Measurements from ENCODE around the gene HIP1. TPM values are rescaled to one million over a fixed set of nuclear protein-coding genes. Genes with fewer than 3 reads are reported as not detected.
"Not testable (repeated sequence)": the region's sequence is repeated elsewhere in the genome, so short reads cannot be mapped to it uniquely, and the experiment has no call there.

Gene HIP1
- total RNA-seq, 1 donor from 2014 or later: 12.5 TPM

DNA sequence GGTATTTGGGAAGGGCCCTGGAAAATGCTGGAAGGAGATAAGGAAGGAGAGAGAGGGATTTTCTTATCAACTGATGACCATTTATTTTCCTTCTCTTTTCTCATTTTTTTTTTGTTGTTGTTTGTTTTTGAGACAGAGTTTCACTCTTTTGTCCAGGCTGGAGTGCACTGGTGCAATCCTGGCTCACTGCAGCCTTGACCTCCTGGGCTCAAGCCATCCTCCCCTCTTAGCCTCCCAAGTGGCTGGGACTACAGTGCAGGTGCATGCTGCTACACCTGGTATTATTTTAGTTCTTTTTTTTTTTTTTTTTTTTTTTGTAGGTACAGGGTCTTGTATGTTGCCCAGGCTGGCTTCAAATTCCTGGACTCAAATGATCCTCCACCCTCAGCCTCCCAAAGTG lies 52.2 kb downstream of the HIP1 start:
- no peak overlapping the region for H3K27ac ChIP-seq (ENCODE audit: low read depth, low read length)
- H3K27me3 ChIP-seq (ENCODE audit: control insufficient read depth in 3 of 3, insufficient read depth in 3 of 3, low read length in 3 of 3): peaks cover 0 to 13% (median 0%) of the 10 kb centered on the region in 3 donors
- no peaks in the 10 kb centered on the region for H3K36me3 ChIP-seq (ENCODE audit: control insufficient read depth in 3 of 3, insufficient read depth in 3 of 3, low read length in 3 of 3)
- H3K9ac ChIP-seq (ENCODE audit: low read depth in 1 of 3, low read length in 3 of 3): no peak overlapping the region
- no peaks in the 10 kb centered on the region for H3K9me3 ChIP-seq (ENCODE audit: control insufficient read depth in 3 of 3, low read length in 3 of 3)
- peaks cover 0 to 6% (median 0%) of the 10 kb centered on the region in 3 donors for H3K4me1 ChIP-seq (ENCODE audit: control insufficient read depth in 3 of 3, insufficient read depth in 3 of 3, low read length in 3 of 3)
- H3K4me3 ChIP-seq (ENCODE audit: low read length in 3 of 3): no peak overlapping the region

DNA sequence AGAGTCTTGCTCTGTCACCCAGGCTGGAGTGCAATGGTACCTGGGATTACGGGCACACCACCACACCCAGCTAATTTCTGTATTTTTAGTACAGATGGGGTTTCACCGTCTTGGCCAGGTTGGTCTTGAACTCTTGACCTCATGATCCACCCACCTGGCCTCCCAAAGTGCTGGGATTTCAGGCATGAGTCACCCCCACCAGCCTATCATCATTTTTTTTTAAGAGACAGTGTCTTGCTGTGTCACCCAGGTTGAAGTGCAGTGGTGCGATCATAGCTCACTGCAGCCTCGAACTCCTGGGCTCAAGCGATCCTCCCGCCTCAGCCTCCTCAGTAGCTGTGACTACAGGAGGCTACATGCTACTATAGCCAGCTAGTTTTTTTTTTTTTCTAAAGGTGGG lies 56.7 kb downstream of the HIP1 start:
- not testable (repeated sequence) for H3K4me3 ChIP-seq (ENCODE audit: low read length in 3 of 3); H3K27me3 ChIP-seq (ENCODE audit: control insufficient read depth in 3 of 3, insufficient read depth in 3 of 3, low read length in 3 of 3); H3K27ac ChIP-seq (ENCODE audit: low read depth, low read length); H3K36me3 ChIP-seq (ENCODE audit: control insufficient read depth in 3 of 3, insufficient read depth in 3 of 3, low read length in 3 of 3); H3K9ac ChIP-seq (ENCODE audit: low read depth in 1 of 3, low read length in 3 of 3); H3K9me3 ChIP-seq (ENCODE audit: control insufficient read depth in 3 of 3, low read length in 3 of 3); H3K4me1 ChIP-seq (ENCODE audit: control insufficient read depth in 3 of 3, insufficient read depth in 3 of 3, low read length in 3 of 3)

DNA sequence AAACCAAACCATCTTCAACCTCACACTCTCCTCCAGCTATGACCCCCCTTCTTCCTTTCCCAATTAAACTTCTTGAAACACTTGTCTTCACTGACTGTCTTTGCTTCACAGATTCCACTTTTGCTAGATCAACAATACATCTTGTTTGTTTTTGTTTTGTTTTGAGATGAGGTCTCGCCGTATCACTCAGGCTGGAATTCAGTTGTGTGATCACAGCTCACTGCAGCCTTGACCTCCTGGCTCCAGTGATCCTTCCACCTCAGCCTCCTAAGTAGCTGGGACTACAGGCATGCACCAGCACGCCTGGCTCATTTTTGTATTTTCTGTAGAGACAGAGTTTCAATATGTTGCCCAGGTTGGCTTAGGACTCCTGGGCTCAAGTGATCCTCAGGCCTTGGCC lies 59.7 kb downstream of the HIP1 start:
- Histone ChIP-seq H3K4me3 (ENCODE audit: low read length in 3 of 3) (no peak overlapping the region), H3K9ac (ENCODE audit: low read depth in 1 of 3, low read length in 3 of 3) (no peak overlapping the region), H3K4me1 (ENCODE audit: control insufficient read depth in 3 of 3, insufficient read depth in 3 of 3, low read length in 3 of 3) (no peaks in the 10 kb centered on the region), H3K27ac (ENCODE audit: low read depth, low read length) (no peak overlapping the region), H3K36me3 (ENCODE audit: control insufficient read depth in 3 of 3, insufficient read depth in 3 of 3, low read length in 3 of 3) (no peaks in the 10 kb centered on the region), H3K27me3 (ENCODE audit: control insufficient read depth in 3 of 3, insufficient read depth in 3 of 3, low read length in 3 of 3) (no peaks in the 10 kb centered on the region), H3K9me3 (ENCODE audit: control insufficient read depth in 3 of 3, low read length in 3 of 3) (no peaks in the 10 kb centered on the region)

DNA sequence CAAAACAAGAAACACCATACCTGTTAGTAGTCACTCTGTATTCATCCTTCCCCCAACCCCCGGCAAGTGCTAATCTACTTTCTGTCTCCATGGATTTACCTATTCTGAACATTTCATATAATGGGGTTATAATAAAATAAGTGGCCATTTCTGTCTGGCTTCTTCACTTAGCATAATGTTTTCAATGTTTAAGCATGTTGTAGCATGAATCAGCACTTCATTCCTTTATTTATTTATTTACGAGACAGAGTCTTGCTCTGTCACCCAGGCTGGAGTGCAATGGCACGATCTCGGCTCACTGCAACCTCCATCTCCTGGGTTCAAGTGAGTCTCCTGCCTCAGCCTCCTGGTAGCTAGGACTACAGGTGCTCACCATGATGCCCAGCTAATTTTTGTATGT lies 69.2 kb downstream of the HIP1 start:
- no peaks in the 10 kb centered on the region for H3K36me3 ChIP-seq (ENCODE audit: control insufficient read depth in 3 of 3, insufficient read depth in 3 of 3, low read length in 3 of 3)
- H3K4me1 ChIP-seq (ENCODE audit: control insufficient read depth in 3 of 3, insufficient read depth in 3 of 3, low read length in 3 of 3): peaks cover 0 to 3% (median 0%) of the 10 kb centered on the region in 3 donors
- no peak overlapping the region for H3K4me3 ChIP-seq (ENCODE audit: low read length in 3 of 3)

DNA sequence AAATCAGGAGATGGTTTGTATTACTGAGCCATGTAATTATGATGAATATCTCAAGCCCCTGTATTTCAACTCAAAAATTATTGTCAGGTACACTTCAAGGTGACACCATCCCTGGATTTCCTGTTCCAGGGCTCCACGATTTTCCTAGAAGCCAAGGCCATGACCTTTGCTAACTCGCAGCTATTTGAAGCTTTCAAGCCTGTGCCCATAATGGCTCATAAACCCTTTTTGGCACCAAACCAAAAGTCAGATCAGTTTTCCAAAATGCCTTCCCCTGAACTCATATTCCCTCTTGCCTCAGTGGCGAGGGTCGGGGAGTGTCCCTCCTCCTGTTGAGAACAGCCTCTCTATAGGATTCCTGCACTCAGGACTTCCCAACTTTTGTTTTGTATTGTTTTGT lies 70.8 kb downstream of the HIP1 start:
- no peak overlapping the region for H3K27ac ChIP-seq (ENCODE audit: low read depth, low read length)
- no peaks in the 10 kb centered on the region for H3K36me3 ChIP-seq (ENCODE audit: control insufficient read depth in 3 of 3, insufficient read depth in 3 of 3, low read length in 3 of 3)
- H3K4me3 ChIP-seq (ENCODE audit: low read length in 3 of 3): no peak overlapping the region

More for the DNA sequence above, 69.2 kb downstream of the HIP1 start:
- Histone ChIP-seq H3K9me3 (ENCODE audit: control insufficient read depth in 3 of 3, low read length in 3 of 3) (no peaks in the 10 kb centered on the region), H3K9ac (ENCODE audit: low read depth in 1 of 3, low read length in 3 of 3) (no peak overlapping the region), H3K27ac (ENCODE audit: low read depth, low read length) (no peak overlapping the region), H3K27me3 (ENCODE audit: control insufficient read depth in 3 of 3, insufficient read depth in 3 of 3, low read length in 3 of 3) (no peaks in the 10 kb centered on the region)

DNA sequence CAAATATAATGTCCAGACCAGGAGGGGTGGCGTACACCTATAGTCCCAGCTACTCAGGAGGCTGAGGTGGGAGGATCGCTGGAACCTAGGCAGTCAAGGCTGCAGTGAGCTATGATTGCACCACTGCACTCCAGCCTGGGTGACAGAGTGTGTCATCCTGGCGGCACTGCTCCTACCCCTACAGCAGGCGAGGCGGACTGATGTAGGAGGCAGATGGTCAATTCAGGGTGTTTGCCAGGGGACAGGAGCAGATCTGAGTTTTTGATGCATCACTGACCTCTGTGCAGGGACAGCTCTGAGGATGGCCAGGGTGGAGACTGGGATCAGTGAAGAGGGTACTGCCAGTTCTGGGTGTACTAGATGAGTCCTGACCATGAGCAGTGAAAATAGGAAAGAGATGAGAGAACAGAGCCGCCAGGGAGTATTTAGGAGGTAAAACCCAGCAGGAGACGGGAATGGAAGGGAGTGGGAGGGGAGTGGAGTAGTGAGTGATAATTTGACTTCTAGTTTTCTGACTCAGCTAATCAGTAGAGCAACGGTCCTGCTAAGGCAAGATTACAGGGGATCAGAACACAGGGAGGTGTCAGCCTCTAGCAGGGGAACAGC lies 75.3 kb downstream of the HIP1 start:
- no peak overlapping the region for H3K9ac ChIP-seq (ENCODE audit: low read depth in 1 of 3, low read length in 3 of 3)
- no peaks in the 10 kb centered on the region for H3K27me3 ChIP-seq (ENCODE audit: control insufficient read depth in 3 of 3, insufficient read depth in 3 of 3, low read length in 3 of 3)
- H3K27ac ChIP-seq (ENCODE audit: low read depth, low read length): no peak overlapping the region
- H3K4me1 ChIP-seq (ENCODE audit: control insufficient read depth in 3 of 3, insufficient read depth in 3 of 3, low read length in 3 of 3): no peaks in the 10 kb centered on the region
- no peaks in the 10 kb centered on the region for H3K9me3 ChIP-seq (ENCODE audit: control insufficient read depth in 3 of 3, low read length in 3 of 3)
- H3K4me3 ChIP-seq (ENCODE audit: low read length in 3 of 3): no peak overlapping the region
- no peaks in the 10 kb centered on the region for H3K36me3 ChIP-seq (ENCODE audit: control insufficient read depth in 3 of 3, insufficient read depth in 3 of 3, low read length in 3 of 3)

More for the DNA sequence above, 70.8 kb downstream of the HIP1 start:
- peaks cover 0 to 3% (median 0%) of the 10 kb centered on the region in 3 donors for H3K4me1 ChIP-seq (ENCODE audit: control insufficient read depth in 3 of 3, insufficient read depth in 3 of 3, low read length in 3 of 3)
- no peak overlapping the region for H3K9ac ChIP-seq (ENCODE audit: low read depth in 1 of 3, low read length in 3 of 3)
- H3K9me3 ChIP-seq (ENCODE audit: control insufficient read depth in 3 of 3, low read length in 3 of 3): no peaks in the 10 kb centered on the region
- no peaks in the 10 kb centered on the region for H3K27me3 ChIP-seq (ENCODE audit: control insufficient read depth in 3 of 3, insufficient read depth in 3 of 3, low read length in 3 of 3)

DNA sequence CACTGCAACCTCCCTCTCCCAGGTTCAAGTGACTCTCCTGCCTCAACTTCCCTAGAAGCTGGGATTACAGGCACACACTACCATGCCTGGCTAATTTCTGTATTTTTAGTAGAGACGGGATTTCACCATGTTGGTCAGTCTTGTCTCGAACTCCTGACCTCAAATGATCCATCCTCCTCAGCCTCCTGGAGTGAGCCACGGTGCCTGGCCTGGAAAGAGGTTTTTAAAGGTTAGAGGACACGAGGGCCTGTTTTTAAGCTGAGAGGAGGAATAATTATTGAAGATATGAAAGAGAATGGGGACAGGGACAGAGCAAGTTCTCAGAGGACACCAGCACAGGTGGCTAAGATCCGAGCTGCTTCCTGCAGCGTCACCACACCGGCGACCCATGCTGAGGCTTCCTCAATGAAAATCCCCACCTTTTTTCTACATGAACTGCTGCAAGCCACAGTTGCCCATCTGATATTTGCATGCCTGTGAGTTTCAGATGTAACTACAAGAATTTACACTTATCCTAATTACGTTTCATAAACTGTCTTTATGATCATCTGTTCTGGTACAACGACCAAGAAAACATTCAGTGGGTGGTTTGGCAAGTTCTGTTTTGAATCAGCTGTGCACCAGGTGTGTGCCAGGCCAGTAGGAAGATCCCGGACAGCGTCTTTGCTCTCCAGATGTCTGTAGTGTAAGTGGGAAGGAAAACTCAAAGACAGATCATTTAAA lies 76.0 kb downstream of the HIP1 start:
- Histone ChIP-seq H3K27me3 (ENCODE audit: control insufficient read depth in 3 of 3, insufficient read depth in 3 of 3, low read length in 3 of 3) (no peaks in the 10 kb centered on the region), H3K4me3 (ENCODE audit: low read length in 3 of 3) (no peak overlapping the region), H3K4me1 (ENCODE audit: control insufficient read depth in 3 of 3, insufficient read depth in 3 of 3, low read length in 3 of 3) (no peaks in the 10 kb centered on the region), H3K9ac (ENCODE audit: low read depth in 1 of 3, low read length in 3 of 3) (no peak overlapping the region), H3K27ac (ENCODE audit: low read depth, low read length) (no peak overlapping the region), H3K36me3 (ENCODE audit: control insufficient read depth in 3 of 3, insufficient read depth in 3 of 3, low read length in 3 of 3) (no peaks in the 10 kb centered on the region), H3K9me3 (ENCODE audit: control insufficient read depth in 3 of 3, low read length in 3 of 3) (no peaks in the 10 kb centered on the region)

DNA sequence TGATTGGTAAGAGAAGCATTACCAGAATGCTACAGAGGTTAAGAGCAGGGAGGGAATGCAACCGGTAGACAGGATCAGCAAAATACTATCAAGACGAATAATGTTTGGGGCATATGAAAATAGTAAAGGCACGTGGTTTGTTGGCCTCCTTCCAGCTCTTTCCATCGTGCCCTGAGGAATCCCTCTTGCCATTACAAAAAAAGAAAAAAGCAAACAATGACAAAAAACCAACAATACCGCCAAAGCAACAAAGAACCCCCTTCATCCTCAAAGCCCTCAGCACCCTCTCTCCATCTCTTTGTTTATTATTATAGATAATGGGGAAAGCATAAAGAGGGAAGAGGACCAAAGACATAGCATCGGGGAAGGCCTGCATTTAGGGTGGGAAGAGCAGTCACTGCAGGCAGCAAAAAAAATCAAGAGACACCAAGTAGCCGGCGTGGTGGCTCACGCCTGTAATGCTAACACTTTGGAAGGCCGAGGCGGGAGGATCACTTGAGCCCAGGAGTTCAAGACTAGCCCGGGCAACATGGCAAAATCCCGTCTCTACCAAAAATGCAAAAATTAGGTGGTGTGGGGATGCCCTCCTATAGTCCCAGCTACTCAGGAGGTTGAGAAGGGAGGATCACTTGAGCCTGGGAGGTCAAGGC lies 78.0 kb downstream of the HIP1 start:
- Histone ChIP-seq H3K9ac (ENCODE audit: low read depth in 1 of 3, low read length in 3 of 3) (no peak overlapping the region), H3K27ac (ENCODE audit: low read depth, low read length) (no peak overlapping the region), H3K4me3 (ENCODE audit: low read length in 3 of 3) (no peak overlapping the region), H3K27me3 (ENCODE audit: control insufficient read depth in 3 of 3, insufficient read depth in 3 of 3, low read length in 3 of 3) (no peaks in the 10 kb centered on the region), H3K4me1 (ENCODE audit: control insufficient read depth in 3 of 3, insufficient read depth in 3 of 3, low read length in 3 of 3) (no peaks in the 10 kb centered on the region), H3K36me3 (ENCODE audit: control insufficient read depth in 3 of 3, insufficient read depth in 3 of 3, low read length in 3 of 3) (no peaks in the 10 kb centered on the region), H3K9me3 (ENCODE audit: control insufficient read depth in 3 of 3, low read length in 3 of 3) (no peaks in the 10 kb centered on the region)

DNA sequence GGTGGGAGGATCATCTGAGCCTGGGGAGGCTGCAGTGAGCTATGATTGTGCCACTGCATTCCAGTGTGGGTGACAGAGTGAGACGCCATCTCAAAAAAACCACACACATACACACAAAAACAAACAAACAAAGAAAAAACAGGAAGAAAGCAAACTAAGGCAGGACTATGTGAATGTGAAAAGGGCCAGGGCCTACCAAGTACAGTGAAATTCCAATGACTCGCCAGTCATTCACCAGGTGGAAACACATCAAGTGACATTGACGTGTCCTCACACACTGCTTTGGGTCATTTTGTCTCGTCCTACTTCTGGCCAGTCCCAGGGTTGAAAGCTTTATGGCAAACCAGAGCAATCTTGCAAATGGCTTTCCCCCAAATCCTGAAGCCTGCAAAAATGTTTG lies 79.9 kb downstream of the HIP1 start:
- H3K9me3 ChIP-seq (ENCODE audit: control insufficient read depth in 3 of 3, low read length in 3 of 3): no peaks in the 10 kb centered on the region
- H3K4me1 ChIP-seq (ENCODE audit: control insufficient read depth in 3 of 3, insufficient read depth in 3 of 3, low read length in 3 of 3): no peaks in the 10 kb centered on the region
- no peaks in the 10 kb centered on the region for H3K27me3 ChIP-seq (ENCODE audit: control insufficient read depth in 3 of 3, insufficient read depth in 3 of 3, low read length in 3 of 3)
- H3K27ac ChIP-seq (ENCODE audit: low read depth, low read length): no peak overlapping the region
- no peak overlapping the region for H3K9ac ChIP-seq (ENCODE audit: low read depth in 1 of 3, low read length in 3 of 3)
- H3K4me3 ChIP-seq (ENCODE audit: low read length in 3 of 3): no peak overlapping the region
- no peaks in the 10 kb centered on the region for H3K36me3 ChIP-seq (ENCODE audit: control insufficient read depth in 3 of 3, insufficient read depth in 3 of 3, low read length in 3 of 3)

DNA sequence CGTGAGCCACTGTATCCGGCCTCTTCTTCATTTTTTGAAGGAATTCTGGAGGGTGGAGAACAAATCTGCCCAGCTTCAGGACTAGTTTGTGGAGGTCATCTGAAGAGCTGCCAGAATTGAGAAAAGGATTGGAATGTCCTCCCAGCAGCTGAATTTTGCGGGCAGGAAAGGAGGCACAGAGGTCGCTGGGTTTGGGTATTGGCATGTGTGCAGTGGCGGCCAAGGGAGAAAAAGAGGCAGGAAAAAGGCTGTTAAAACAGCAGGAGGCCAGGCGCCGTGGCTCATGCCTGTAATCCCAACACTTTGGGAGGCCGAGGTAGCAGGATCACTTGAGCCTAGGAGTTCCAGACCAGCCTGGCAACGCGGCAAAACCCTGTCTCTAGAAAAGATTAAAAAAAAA lies 80.4 kb downstream of the HIP1 start:
- H3K4me3 ChIP-seq (ENCODE audit: low read length in 3 of 3): no peak overlapping the region
- no peaks in the 10 kb centered on the region for H3K4me1 ChIP-seq (ENCODE audit: control insufficient read depth in 3 of 3, insufficient read depth in 3 of 3, low read length in 3 of 3)
- no peak overlapping the region for H3K27ac ChIP-seq (ENCODE audit: low read depth, low read length)
- no peaks in the 10 kb centered on the region for H3K9me3 ChIP-seq (ENCODE audit: control insufficient read depth in 3 of 3, low read length in 3 of 3)
- H3K9ac ChIP-seq (ENCODE audit: low read depth in 1 of 3, low read length in 3 of 3): no peak overlapping the region
- no peaks in the 10 kb centered on the region for H3K27me3 ChIP-seq (ENCODE audit: control insufficient read depth in 3 of 3, insufficient read depth in 3 of 3, low read length in 3 of 3)
- no peaks in the 10 kb centered on the region for H3K36me3 ChIP-seq (ENCODE audit: control insufficient read depth in 3 of 3, insufficient read depth in 3 of 3, low read length in 3 of 3)

All from skeletal muscle tissue (tissue), 4 donors.